PFSK-1 (cell line): Measurements from ENCODE around the gene DAPK1.

Experiments
- POLR2AphosphoS5 ChIP-seq: IDR thresholded peaks from 2 replicates; pipeline ENCODE4 v1.6.1; 2012; ENCODE audit warnings: low read depth, mild to moderate bottlenecking, control low read depth, low read length, moderate library complexity
- SIN3A ChIP-seq: IDR thresholded peaks from 2 replicates; pipeline ENCODE4 v1.6.1; 2012; ENCODE audit warnings: mild to moderate bottlenecking, low read length, moderate library complexity, borderline replicate concordance; ENCODE audit not compliant: insufficient read depth
- TAF1 ChIP-seq: IDR thresholded peaks from 2 replicates; pipeline ENCODE4 v1.6.1; 2012; ENCODE audit warnings: low read length, control low read depth, borderline replicate concordance; ENCODE audit not compliant: insufficient read depth

- no peak for TF ChIP-seq TAF1
- TF ChIP-seq POLR2AphosphoS5: no peak
- no peak for TF ChIP-seq SIN3A
Measured at GRCh38 chr9:87503927-87504326, 6.3 kb downstream of the DAPK1 start.
